Thyroid gland (tissue), 4 donors: Measurements from ENCODE around the gene SPANXN2.

Experiments
- CTCF ChIP-seq, 6 experiments: fragments of 200-600 bp in 3 of 6; fragments of 450-650 bp in 3 of 6; sonication (generic) in 3 of 6; IDR thresholded peaks; one replicate each; pipeline ENCODE4 v1.5.1; 2016 to 2019; ENCODE audit warnings: antibody characterized with exemption in 6 of 6, mild to moderate bottlenecking in 2 of 6, inconsistent platforms in 1 of 6, moderate library complexity in 1 of 6
- POLR2A ChIP-seq, 2 donors: fragments of 450-650 bp; IDR thresholded peaks; one replicate each; pipeline ENCODE4 v1.6.1; 2017; ENCODE audit warnings: antibody characterized with exemption in 2 of 2, mild to moderate bottlenecking in 2 of 2, moderate library complexity in 1 of 2

GRCh38 chrX:143754183-143754582 is 33.6 kb upstream of the SPANXN2 start:
- TF ChIP-seq POLR2A (IDR thresholded peaks at IDR 0.05) (no peak), CTCF (IDR thresholded peaks at IDR 0.05) (no peak)
